Prostate gland (tissue), 2 donors: ENCODE data around the gene SNX4. TPM values are rescaled to one million over a fixed set of nuclear protein-coding genes. Genes with fewer than 3 reads are reported as not detected.

Source experiments
- DNase-seq: peaks from one replicate; pipeline ENCODE4 v3.0.0-alpha.2; 2019; ENCODE audit warnings: low spot score
- H3K27ac ChIP-seq, 2 donors: fragments of 200-600 bp; sonication (generic); 2 replicates each; pipeline ENCODE4 v1.5.1; 2017 to 2019
- H3K27me3 ChIP-seq: fragments of 200-600 bp; sonication (generic); replicated peaks from 2 replicates; pipeline ENCODE4 v1.5.1; 2019; ENCODE audit not compliant: insufficient read depth
- H3K36me3 ChIP-seq, 2 donors: fragments of 200-600 bp; sonication (generic); 1 replicate in 1 of 2; 2 replicates in 1 of 2; pipeline versions ENCODE4 v1.5.1 to v1.8.1; 2017 to 2019
- H3K4me1 ChIP-seq: fragments of 200-600 bp; sonication (generic); replicated peaks from 2 replicates; pipeline ENCODE4 v1.5.1; 2019
- H3K4me3 ChIP-seq, 2 donors: fragments of 200-600 bp; sonication (generic); 2 replicates each; pipeline ENCODE4 v1.5.1; 2017 to 2019
- H3K9me3 ChIP-seq: fragments of 200-600 bp; sonication (generic); 2 replicates; pipeline ENCODE4 v1.5.1; 2017
- CTCF ChIP-seq, 4 experiments: fragments of 200-600 bp in 2 of 4; fragments of 450-650 bp in 2 of 4; sonication (generic) in 2 of 4; IDR thresholded peaks; 1 replicate in 3 of 4; 2 replicates in 1 of 4; pipeline ENCODE4 v1.5.1; 2016 to 2019; ENCODE audit warnings: antibody characterized with exemption in 4 of 4, mild to moderate bottlenecking in 2 of 4, moderate library complexity in 2 of 4
- POLR2A ChIP-seq: fragments of 450-650 bp; IDR thresholded peaks from one replicate; pipeline ENCODE4 v1.6.1; 2016; ENCODE audit warnings: antibody characterized with exemption, mild to moderate bottlenecking
- POLR2AphosphoS5 ChIP-seq: sonication (generic); formaldehyde crosslinking; IDR thresholded peaks from one replicate; pipeline ENCODE4 v1.6.1; 2017; ENCODE audit warnings: antibody characterized with exemption
- WGBS: methylation state at CpG from one replicate; pipeline ENCODE4 v1.1.5; 2018; 5-methylcytosine and 5-hydroxymethylcytosine counted together
- intact Hi-C: fragments of 100-400 bp; cut with DNase I; formaldehyde crosslinking; loops from one replicate; pipeline ENCODE4 v1.14.2; 2022
- total RNA-seq, 2 donors: library from RNA; depleted of rRNA; stranded (reverse); fragments of >200 nt; gene quantifications; one replicate each; pipeline ENCODE4 v1.1.0, GENCODE V29; 2016

SNX4 gene
- total RNA-seq, 2 donors from 2014 or later: 50.7 to 60.0 TPM

GRCh38 chr3:125515421-125515820 is 4.6 kb downstream of the SNX4 start:
- DNase-seq: no peak
- Histone ChIP-seq H3K27me3 (no peaks in the 10 kb centered on the region), H3K27ac (no peak overlapping the region), H3K4me3 (no peak overlapping the region), H3K36me3 (no peaks in the 10 kb centered on the region), H3K4me1 (no peaks in the 10 kb centered on the region), H3K9me3 (no peaks in the 10 kb centered on the region)
- intact Hi-C loops: no loop called here
- TF ChIP-seq CTCF (IDR thresholded peaks at IDR 0.05): no peak
- TF ChIP-seq POLR2A: no peak
- TF ChIP-seq POLR2AphosphoS5: no peak

GRCh38 chr3:125513490-125514115 is 6.4 kb downstream of the SNX4 start:
- Histone ChIP-seq H3K4me1 (no peaks in the 10 kb centered on the region), H3K4me3 (no peak overlapping the region), H3K27ac (no peak overlapping the region), H3K36me3 (no peaks in the 10 kb centered on the region), H3K27me3 (no peaks in the 10 kb centered on the region), H3K9me3 (no peaks in the 10 kb centered on the region)
- DNase-seq: no peak
- TF ChIP-seq POLR2A (no peak), POLR2AphosphoS5 (no peak), CTCF (IDR thresholded peaks at IDR 0.05) (no peak)
- WGBS: 85% methylated on average over 6 of the region's 6 CpGs
- intact Hi-C loops: no loop called here

GRCh38 chr3:125512135-125512920 is 7.7 kb downstream of the SNX4 start:
- no peaks in the 10 kb centered on the region for H3K27me3 ChIP-seq
- H3K9me3 ChIP-seq: no peaks in the 10 kb centered on the region
- no peak overlapping the region for H3K4me3 ChIP-seq
- intact Hi-C loops: no loop called here
- TF ChIP-seq POLR2AphosphoS5: no peak
- H3K27ac ChIP-seq: no peak overlapping the region
- no peak for DNase-seq
- WGBS: 67% methylated on average over 4 of the region's 4 CpGs
- no peaks in the 10 kb centered on the region for H3K36me3 ChIP-seq
- H3K4me1 ChIP-seq: no peaks in the 10 kb centered on the region

GRCh38 chr3:125511420-125512118 is 8.4 kb downstream of the SNX4 start:
- Histone ChIP-seq H3K9me3 (no peaks in the 10 kb centered on the region), H3K27ac (no peak overlapping the region), H3K4me3 (no peak overlapping the region), H3K4me1 (no peaks in the 10 kb centered on the region), H3K36me3 (no peaks in the 10 kb centered on the region), H3K27me3 (no peaks in the 10 kb centered on the region)
- DNase-seq: no peak
- no peak for TF ChIP-seq POLR2A
- no peak for TF ChIP-seq CTCF (IDR thresholded peaks at IDR 0.05)
- TF ChIP-seq POLR2AphosphoS5: no peak
- 28% methylated on average over 1 of the region's 1 CpG for WGBS
- intact Hi-C loops: no loop called here

GRCh38 chr3:125507128-125507527 is 12.9 kb downstream of the SNX4 start:
- H3K36me3 ChIP-seq: no peaks in the 10 kb centered on the region
- TF ChIP-seq POLR2AphosphoS5: no peak
- no peak for TF ChIP-seq POLR2A
- TF ChIP-seq CTCF (IDR thresholded peaks at IDR 0.05): no peak

More at GRCh38 chr3:125507128-125507527, 12.9 kb downstream of the SNX4 start:
- no peak overlapping the region for H3K4me3 ChIP-seq
- H3K27ac ChIP-seq: no peak overlapping the region
- WGBS: 94% methylated on average over 3 of the region's 3 CpGs
- H3K27me3 ChIP-seq: no peaks in the 10 kb centered on the region
- intact Hi-C loops: no loop called here
- H3K4me1 ChIP-seq: no peaks in the 10 kb centered on the region
- H3K9me3 ChIP-seq: no peaks in the 10 kb centered on the region
- no peak for DNase-seq
